HL-60 (cell line): Measurements from ENCODE around the gene STK17B.

Source experiments
- DNase-seq, 2 experiments: peaks; one replicate each; pipeline ENCODE4 v3.0.0-alpha.2; 2010 to 2020; ENCODE audit warnings: low read depth in 1 of 2, low spot score in 1 of 2
- H3K27ac ChIP-seq: fragments of 250-450 bp; sonication (Bioruptor Pico); replicated peaks from 2 replicates; pipeline ENCODE4 v1.5.1; 2020; ENCODE audit warnings: mild to moderate bottlenecking, moderate library complexity
- H3K27me3 ChIP-seq: fragments of 250-450 bp; sonication (Bioruptor Pico); 2 replicates; pipeline ENCODE4 v1.5.1; 2021; ENCODE audit warnings: mild to moderate bottlenecking, moderate library complexity; ENCODE audit not compliant: insufficient read depth, poor library complexity, severe bottlenecking
- H3K4me3 ChIP-seq: replicated peaks from 2 replicates; pipeline ENCODE4 v1.5.1; 2011; ENCODE audit warnings: mild to moderate bottlenecking, control low read depth, low read length; ENCODE audit not compliant: insufficient read depth
- GABPA ChIP-seq: IDR thresholded peaks from 2 replicates; pipeline ENCODE4 v1.6.1; 2012; ENCODE audit warnings: low read depth
- POLR2AphosphoS5 ChIP-seq: IDR thresholded peaks from 2 replicates; pipeline ENCODE4 v1.6.1; 2012; ENCODE audit warnings: low read depth
- SPI1 ChIP-seq: IDR thresholded peaks from 2 replicates; pipeline ENCODE4 v1.6.1; 2012; ENCODE audit warnings: low read depth, mild to moderate bottlenecking, borderline replicate concordance
- TF ChIP-seq, protein P1 (sequence below): IDR thresholded peaks from 2 replicates; pipeline ENCODE4 v1.6.1; 2012; ENCODE audit warnings: low read depth; ENCODE audit not compliant: insufficient replicate concordance
- TF ChIP-seq, protein P2 (sequence below): IDR thresholded peaks from one replicate; pipeline ENCODE4 v1.5.1; 2011; ENCODE audit warnings: low read length, control low read depth, inconsistent platforms; ENCODE audit not compliant: insufficient read depth

STK17B gene

DNA sequence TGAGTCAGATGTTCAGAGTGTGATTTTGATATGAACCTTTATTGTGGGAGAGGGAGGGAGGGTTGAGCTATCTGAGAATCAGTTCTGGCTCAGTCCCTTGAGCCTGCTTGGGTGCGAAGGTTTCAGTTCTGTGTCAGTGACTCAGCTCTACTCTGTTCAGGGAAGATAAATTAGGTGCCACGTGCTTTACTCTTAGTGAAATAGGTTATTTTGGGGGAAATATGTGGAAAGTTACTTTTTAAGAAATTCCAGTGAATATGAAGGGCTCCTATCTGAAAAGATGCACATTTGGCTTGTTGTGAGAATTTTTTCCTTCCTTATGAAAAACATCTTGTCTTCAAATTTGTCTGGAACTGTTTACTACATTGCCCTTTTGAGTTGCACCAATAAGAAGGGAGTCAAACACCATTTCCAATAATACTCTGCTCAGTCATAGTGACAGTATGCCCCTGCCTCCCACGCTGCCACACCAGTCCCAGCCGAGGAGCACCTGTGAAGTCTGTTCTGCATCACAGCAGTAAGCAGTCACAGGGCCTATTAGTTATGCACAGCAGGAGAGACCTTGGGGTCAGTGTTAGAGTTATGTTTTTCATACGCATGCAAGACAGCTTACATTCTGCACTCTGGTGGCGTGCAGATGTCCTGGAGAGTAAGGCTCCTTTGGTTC is 69.9 kb downstream of the STK17B start:
- H3K27me3 ChIP-seq = no peaks in the 10 kb centered on the region
- no peak overlapping the region for H3K4me3 ChIP-seq
- H3K27ac ChIP-seq = no peak overlapping the region
- no peak for DNase-seq
- TF ChIP-seq, protein P1, sequence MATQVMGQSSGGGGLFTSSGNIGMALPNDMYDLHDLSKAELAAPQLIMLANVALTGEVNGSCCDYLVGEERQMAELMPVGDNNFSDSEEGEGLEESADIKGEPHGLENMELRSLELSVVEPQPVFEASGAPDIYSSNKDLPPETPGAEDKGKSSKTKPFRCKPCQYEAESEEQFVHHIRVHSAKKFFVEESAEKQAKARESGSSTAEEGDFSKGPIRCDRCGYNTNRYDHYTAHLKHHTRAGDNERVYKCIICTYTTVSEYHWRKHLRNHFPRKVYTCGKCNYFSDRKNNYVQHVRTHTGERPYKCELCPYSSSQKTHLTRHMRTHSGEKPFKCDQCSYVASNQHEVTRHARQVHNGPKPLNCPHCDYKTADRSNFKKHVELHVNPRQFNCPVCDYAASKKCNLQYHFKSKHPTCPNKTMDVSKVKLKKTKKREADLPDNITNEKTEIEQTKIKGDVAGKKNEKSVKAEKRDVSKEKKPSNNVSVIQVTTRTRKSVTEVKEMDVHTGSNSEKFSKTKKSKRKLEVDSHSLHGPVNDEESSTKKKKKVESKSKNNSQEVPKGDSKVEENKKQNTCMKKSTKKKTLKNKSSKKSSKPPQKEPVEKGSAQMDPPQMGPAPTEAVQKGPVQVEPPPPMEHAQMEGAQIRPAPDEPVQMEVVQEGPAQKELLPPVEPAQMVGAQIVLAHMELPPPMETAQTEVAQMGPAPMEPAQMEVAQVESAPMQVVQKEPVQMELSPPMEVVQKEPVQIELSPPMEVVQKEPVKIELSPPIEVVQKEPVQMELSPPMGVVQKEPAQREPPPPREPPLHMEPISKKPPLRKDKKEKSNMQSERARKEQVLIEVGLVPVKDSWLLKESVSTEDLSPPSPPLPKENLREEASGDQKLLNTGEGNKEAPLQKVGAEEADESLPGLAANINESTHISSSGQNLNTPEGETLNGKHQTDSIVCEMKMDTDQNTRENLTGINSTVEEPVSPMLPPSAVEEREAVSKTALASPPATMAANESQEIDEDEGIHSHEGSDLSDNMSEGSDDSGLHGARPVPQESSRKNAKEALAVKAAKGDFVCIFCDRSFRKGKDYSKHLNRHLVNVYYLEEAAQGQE = no peak
- no peak for TF ChIP-seq GABPA
- no peak for TF ChIP-seq SPI1
- TF ChIP-seq, protein P2, sequence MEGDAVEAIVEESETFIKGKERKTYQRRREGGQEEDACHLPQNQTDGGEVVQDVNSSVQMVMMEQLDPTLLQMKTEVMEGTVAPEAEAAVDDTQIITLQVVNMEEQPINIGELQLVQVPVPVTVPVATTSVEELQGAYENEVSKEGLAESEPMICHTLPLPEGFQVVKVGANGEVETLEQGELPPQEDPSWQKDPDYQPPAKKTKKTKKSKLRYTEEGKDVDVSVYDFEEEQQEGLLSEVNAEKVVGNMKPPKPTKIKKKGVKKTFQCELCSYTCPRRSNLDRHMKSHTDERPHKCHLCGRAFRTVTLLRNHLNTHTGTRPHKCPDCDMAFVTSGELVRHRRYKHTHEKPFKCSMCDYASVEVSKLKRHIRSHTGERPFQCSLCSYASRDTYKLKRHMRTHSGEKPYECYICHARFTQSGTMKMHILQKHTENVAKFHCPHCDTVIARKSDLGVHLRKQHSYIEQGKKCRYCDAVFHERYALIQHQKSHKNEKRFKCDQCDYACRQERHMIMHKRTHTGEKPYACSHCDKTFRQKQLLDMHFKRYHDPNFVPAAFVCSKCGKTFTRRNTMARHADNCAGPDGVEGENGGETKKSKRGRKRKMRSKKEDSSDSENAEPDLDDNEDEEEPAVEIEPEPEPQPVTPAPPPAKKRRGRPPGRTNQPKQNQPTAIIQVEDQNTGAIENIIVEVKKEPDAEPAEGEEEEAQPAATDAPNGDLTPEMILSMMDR = no peak
- TF ChIP-seq POLR2AphosphoS5 = no peak

DNA sequence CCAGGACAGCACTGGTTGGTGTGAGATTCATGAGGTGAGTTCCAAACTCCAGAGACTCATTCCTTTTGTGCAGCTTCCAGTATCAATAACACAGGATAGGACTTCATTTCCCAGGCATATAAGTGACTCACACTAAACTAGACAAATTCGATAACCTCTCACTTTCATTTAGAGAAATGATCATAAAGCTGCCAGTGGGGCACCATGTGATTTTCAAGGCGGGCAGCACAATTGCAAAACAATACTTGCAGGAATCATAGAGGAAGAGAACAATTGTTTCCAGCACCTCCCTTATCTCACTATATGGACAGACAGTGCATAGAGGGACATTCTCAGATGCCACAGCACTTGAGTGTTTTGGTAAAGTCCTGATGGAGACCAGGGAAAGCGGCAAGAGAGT is 71.5 kb downstream of the STK17B start:
- H3K27me3 ChIP-seq = no peaks in the 10 kb centered on the region
- DNase-seq = no peak
- H3K4me3 ChIP-seq = no peak overlapping the region
- TF ChIP-seq SPI1 (no peak), POLR2AphosphoS5 (no peak), GABPA (no peak)
- TF ChIP-seq, protein P2 = no peak
- TF ChIP-seq, protein P1 = no peak
- no peak overlapping the region for H3K27ac ChIP-seq

DNA sequence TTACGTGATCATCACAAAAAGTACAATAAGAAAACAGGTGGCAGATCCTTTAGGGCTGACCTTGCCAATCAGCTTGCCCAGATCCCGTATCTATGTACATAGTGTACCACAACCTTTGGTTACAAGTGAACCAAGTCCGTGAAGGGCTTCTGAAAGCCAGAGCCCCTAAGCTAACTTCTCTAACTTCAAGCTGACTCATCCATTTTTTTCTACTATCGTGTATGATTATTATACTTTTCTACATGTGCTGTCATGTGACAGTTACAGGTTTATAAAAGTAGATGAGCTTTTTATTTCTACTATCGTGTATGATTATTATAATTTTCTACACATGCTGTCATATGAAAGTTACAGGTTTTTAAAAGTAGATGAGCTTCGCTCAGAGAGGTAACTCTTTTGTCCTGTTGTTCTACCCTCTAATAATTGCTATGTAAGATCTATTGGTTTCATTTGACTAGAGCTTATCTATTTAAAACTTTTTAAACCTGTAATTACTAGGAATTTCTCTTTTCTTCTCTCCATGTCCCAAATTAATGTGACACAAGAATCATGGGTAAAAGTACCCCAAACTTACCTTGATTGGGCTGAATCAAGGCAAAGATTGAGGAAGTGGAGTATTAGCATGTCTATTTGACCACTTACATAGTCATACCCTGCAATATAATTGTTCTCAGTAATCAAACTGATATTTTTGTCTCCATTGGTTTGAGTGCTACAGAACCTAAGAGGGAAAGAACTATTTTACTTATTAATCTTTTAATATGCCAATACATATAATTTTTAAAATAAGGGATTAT is 73.3 kb downstream of the STK17B start:
- Histone ChIP-seq H3K27ac (no peak overlapping the region), H3K27me3 (no peaks in the 10 kb centered on the region), H3K4me3 (no peak overlapping the region)
- DNase-seq = no peak
- TF ChIP-seq, protein P1 = no peak
- TF ChIP-seq, protein P2 = no peak
- TF ChIP-seq GABPA = no peak
- no peak for TF ChIP-seq POLR2AphosphoS5
- peak; percentile 27; the same call in 1 of the 2 replicates for TF ChIP-seq SPI1
